Measurements from ENCODE around the gene GIMAP6.
"Not testable (repeated sequence)": the region's sequence is repeated elsewhere in the genome, so short reads cannot be mapped to it uniquely, and the experiment has no call there.

GIMAP6 gene

DNA sequence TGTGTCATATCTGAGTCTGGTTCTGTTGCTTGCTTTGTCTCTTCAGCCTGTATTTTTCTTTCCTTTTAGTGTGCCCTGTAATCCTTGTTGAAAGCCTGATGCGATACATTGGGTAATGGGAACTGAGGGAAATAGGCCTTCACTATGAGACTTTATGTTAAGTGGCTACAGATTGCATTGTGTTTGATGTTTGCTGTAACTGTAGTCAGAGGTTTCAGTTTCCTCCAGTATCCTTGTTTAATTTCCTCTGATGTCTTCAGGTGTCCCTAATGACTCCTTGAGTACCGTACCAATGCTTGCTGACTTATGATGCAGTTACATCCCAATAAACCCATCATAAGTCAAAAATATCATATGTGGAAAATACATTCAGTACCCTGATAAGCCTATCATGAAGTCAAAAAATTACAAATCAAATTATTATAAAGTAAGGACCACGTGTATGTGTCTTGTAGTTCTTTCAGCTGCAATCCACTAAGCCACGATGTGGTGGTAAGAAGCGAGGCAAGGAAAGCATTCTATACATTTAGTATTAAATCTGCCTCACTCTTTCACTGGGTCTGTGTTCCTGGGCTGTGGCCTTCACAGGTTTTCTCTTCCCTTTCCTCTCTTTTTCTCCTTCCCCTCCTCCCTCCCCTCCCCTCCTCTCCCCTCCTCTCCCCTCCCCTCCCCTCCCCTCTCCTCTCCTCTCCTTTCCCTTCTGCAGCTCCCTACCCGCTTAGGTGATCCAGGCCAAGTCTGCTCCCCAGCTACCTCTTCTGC is 13.3 kb upstream of the GIMAP6 start:
- DNase-seq (ENCODE audit: low read depth) = no peak

DNA sequence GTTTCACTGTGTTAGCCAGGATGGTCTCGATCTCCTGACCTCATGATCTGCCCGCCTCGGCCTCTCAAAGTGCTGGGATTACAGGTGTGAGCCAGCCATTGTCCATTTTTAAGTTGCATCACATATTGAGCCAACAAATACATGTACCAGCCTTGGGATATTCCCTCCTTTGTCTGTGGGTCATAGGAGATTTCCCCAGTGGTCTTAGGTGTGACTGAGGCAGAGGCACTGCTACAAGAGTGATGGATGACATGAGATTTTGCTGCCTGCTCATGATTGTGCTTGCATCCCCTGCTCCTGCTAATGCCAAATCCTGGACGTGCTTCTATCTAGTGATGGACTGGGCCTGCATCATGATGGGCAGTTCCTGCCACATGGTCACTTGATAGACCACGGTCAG is 10.7 kb upstream of the GIMAP6 start:
- no peak for DNase-seq (ENCODE audit: low read depth)

DNA sequence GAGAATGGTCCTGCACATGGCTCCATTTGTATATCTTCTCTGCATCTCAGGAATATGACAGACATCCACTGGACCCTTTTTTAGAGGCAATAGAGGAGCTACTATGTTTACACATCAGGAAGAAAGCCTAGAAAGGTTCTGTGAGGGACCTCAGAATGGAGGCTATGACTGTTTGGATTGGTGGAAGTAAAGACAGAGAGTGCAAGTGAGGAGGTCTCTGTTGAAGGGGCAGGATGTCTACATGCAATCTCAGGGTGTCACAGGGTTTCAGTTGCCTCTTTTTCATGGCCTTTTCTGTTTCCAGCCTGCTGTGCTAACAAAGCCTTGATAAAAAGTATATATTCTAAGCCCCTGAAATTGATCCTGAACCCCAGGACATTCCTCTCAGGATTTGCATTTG is 9.7 kb upstream of the GIMAP6 start:
- no peak for DNase-seq (ENCODE audit: low read depth)

DNA sequence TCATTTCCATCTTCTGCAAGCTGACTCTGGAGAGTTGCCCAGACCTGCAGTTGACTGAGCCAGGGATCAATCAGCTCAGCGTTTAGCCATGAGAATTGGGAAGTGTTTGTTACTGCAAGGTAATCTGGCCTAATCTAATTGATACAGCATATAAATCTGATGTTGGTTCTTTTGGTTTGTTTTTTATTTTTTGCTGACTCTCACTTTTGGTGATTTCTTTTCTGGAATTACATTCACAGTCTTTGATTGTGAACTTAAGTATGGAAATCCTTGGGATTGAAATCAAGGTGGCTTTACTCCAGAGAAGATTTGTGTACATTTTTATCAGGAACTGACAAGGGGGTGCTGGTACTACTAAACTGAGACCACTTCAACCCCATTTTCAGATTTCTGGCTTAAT is 1.7 kb upstream of the GIMAP6 start:
- no peak for DNase-seq (ENCODE audit: low read depth)

DNA sequence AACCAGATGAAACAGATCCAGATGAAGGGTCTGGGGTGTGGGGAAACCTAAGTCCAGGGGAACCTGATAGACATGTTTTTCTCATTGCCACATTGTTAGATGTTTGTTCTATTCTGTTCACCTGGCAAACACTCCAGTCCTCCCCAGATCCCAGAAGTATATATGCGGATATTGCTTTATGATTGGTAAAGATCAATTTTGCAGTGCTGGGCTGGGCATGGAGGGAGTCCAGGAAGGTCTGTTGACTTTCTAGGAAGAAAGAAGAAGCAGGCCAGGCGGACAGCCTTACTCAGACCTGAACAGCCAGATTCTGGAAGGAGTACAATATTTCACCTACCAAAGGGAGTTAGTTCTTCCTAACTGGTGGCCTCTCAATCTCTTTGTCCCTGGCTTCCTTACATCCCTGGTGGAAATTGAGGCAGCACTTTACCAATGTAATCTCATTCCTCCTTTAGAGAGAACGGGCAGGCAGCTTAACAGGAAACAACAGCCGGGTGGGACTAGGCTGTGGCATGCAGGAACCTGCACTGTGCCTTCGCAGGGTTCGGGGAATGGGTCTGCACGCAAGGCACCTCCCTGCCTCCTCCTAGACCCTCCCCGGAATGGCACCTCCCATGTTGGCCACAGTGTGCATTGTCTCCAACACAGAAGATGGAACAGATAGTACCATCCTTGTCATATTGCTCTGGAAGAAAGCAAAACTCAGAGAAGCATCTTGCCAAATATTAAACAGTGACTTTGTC is 930 bp downstream of the GIMAP6 start:
- peak; percentile 33 for DNase-seq (ENCODE audit: low read depth)

DNA sequence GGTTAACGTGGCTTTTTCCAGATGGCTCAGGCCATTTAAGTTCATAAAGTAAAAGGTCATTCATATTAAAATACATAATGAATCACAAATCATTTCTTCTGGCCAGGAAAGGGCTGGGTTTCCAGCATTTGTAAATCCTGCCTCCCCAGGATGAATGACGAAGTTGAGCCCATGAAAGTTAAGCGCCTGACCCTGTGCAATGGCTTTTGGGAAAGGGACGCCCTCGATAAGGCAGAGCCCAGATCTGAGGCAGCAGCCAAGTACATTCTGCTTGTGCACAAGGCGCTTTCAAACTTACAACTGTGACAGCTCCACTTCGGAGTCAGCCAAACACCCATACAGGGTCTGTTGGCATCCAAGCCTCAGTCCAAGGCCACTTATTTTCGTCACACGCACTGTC is 2.8 kb downstream of the GIMAP6 start:
- no peak for DNase-seq (ENCODE audit: low read depth)

DNA sequence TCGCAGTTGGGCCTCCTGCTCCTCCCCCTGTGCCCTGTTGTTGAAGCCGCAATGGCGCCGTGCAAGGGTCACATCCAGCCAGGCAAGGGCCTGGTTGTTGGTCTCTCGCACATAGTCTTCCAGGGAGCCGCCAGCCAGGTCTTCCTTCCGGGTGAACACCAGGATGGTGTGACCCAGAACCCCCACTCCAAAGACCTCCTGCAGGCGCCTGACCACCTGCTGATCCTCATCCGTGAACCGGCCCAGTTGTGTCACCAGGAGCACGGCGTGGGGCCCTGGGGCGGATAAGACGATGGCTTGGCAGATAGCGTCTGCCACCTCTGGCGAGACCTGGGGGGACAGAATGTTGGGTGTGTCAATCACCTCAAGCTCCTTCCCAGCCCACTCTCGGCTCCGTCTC is 4.2 kb downstream of the GIMAP6 start:
- no peak for DNase-seq (ENCODE audit: low read depth)

DNA sequence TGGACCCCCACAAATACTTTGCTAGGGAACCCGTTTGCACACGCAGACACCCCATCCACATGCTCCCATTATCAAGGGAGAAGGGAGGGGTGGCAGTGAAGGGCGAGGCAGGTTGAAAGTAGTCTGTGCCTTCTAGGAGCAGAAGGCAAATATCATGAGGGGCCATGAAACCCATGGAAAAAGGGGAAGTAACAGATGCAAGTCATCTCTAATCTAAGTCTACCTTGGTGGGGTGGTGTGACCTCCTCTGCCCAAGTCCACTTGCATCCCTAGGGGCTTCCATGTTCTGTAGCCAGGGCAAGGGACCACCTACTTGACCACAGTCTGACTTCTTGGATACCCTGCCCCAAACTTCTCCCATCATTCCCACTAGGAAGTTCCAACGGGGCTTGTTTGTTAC is 5.5 kb downstream of the GIMAP6 start:
- no peak for DNase-seq (ENCODE audit: low read depth)

DNA sequence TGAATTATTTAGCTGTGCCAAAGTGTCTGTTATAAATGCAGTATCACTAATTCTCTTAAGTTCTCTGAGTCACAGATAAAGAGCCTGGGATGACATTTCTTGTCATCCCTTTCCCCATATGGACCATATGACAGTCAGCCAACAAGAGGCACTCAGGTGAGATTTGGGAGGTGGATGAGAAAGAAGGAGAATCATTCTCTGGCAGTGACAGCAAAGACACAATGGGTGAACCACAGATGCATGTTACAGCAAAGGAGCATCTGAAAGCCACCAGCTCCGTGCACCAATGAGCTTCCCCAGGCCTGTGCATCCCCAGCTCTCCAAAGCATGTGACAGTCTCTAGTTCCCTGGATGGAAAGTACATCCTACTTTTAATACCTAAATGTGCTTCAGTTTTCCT is 10.8 kb downstream of the GIMAP6 start:
- no peak for DNase-seq (ENCODE audit: low read depth)

DNA sequence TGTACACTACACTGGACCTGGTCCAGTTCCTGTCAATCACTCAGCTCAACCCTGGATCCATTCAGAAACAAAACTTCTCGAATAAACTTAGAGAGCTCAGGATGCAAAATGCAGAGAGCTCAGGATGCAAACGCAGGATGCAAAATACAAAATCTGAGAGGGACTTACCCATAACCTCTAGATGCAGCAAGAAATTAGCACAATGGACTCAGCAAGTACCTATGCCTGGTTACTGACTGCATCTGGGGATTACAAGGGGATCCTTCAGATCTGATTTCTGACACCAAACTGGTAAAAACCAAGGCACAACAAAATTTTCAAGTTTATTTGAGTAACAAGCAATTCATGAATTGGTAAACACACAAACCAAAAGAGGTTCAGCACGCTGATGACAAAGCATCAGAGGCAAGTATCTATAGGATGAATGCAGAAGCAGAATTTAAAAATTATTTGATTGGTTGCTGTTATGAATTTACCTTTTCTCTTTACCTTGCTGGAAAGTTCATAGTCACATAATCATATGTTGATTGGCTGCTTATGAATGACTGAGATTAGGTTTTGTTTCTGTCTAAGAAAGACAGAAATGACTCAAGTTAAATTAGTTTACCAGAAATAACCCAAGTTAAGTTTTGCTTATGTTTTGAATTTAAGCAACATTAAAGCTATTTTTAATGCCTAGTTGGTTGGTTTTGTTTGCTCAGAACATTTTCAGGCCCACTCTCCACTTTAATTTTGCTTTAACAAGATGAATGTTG is 11.4 kb downstream of the GIMAP6 start:
- DNase-seq (ENCODE audit: low read depth) = no peak

DNA sequence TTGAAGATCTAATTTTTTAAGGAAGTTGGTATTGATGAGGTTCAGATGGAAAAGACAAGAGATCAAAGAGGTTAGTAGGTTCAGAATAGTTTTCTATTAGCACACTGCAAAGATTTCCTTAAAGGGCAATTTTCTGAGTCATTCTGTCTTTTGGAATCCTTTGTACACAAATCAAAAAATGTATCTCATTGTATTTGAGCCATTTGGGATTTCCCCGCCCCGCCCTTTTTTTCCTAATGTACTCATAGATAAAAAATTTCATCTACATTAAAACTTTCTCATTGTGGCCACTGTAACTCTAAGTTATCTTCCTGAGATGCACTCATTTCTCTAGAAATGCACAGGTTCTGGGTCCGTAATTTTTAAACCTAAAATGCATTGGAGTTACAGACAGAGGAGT is 12.1 kb downstream of the GIMAP6 start:
- DNase-seq (ENCODE audit: low read depth) = no peak

DNA sequence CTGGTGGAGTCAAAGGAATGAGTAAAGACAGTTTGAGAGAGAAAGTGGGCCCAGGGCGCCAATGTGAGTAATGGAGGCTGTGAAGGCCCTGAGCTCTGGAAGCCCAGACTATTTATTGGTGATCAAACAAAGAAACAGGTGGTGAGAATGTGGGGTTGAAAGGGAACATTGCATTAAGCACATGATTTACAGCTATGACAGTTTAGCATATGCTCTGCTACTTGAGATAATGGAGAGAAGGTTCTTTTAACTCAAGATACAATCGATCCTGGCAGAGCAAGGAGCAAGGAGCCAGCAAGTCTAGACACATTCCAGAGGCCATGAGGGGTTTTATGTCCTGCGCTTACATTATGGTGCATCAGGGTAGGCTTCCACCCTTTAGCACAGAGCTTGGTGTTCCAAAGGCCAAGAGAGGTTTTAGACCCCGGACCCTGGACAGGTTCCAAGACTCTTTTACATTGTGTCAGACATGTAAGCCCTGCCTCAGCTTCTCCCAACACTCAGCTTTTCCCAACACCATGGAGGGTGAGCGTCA is 16.9 kb downstream of the GIMAP6 start:
- not testable (repeated sequence) for DNase-seq (ENCODE audit: low read depth)

DNA sequence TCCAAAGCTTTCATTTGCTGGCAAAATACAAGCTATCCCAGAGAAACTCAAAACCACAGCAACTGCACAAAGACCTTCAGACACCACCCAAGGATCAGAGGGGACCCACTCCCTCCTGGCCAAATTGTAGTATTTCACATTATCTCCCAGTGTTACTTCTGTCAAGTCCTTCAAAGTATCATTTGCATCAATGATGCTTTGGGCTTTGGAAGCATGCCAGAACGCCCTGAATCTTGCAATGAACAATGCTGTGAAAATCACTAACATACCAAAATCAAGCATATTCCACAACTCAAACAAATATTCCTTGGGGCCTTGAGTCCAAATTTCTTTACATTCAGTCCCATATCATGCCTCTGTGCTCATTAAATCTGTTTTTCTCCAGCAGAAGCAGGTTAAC is 17.8 kb downstream of the GIMAP6 start:
- not testable (repeated sequence) for DNase-seq (ENCODE audit: low read depth)

DNA sequence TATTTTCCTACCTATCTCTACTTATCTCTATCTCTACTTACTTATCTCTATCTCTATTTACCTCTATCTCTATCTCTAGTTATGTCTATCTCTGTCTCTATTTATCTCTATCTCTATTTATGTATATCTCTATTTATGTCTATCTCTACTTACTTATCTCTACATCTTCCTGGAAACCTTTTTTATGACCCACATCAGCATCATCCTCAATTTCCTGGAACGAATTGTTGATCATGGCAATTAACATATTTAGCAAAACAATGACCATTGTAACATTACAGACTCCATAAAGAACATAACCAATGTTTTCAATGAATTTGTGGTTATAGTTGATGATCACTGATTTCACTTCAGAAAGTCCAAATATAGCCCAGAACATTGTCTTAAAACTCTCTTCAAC is 18.3 kb downstream of the GIMAP6 start:
- no peak for DNase-seq (ENCODE audit: low read depth)

DNA sequence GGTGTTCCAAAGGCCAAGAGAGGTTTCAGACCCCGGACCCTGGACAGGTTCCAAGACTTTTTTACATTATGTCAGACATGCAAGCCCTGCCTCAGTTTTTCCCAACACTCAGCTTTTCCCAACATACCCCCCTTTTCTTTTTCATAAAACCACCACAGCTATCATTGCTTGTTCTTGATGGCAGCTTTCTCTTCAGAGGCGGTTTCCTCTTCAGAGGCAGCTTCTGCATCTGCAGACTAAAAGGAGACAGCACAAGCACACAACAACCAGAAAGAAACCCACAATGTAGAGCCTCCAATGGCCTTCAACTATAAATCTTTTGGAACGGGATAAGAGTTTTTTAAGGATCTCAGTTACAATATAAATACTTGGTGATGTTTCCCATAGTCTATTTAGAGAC is 19.3 kb downstream of the GIMAP6 start:
- no peak for DNase-seq (ENCODE audit: low read depth)

DNA sequence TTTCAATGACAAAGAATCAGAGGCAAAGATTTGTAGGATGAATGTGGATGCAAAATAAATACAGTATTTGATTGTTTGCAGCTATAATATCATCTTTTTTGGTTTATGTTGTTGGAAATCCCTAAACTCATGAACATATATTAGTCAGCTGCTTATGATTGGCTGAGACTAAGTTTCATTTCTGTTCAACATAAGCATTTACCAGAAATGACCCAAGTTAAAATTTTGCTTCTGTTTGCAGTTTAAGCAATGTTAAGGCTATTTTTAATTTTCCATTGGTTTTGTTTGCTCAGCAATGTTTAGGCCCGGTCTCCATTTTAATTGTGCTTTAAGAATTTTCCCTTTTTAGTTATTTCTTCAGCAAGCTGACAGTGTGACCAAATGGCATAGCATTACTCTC is 22.0 kb downstream of the GIMAP6 start:
- DNase-seq (ENCODE audit: low read depth) = no peak

DNA sequence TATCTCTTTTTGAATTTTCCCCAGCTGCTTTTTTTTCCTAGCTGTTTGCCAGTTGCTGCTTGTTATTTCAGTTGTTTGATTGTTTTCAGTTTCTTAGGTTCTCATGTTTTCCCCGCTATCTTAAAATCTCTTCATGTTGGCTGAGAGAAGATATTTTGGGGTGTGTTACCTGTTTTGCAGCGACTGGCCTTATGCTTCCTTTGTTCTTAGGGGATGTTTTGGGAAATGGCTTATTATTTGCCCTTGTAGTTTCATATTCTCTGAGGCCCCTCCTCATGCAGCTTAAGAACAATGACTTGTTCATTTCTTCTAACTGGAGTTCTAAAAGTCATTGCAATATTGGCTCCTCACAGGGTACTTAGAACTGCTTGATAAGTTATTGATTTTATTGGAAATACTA is 28.6 kb downstream of the GIMAP6 start:
- not testable (repeated sequence) for DNase-seq (ENCODE audit: low read depth)

DNA sequence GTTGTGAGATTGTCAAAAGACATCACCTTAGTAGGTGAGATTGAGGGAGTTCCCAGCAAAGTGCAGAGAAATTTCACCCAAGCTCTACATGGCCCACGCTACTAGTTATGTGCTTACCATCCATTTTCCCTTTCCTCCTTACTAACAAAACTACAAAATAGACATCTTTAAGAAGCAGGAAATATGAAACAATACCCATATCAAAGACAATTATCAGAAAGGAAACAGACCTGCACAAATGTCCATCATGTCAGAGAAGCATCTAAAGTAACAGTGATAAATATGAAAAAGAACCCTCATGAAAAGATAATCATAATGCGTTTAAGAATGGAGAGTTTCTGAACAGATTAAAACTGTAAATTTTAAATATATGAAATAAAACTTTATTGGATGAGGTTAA is 36.8 kb downstream of the GIMAP6 start:
- no peak for DNase-seq (ENCODE audit: low read depth)

DNA sequence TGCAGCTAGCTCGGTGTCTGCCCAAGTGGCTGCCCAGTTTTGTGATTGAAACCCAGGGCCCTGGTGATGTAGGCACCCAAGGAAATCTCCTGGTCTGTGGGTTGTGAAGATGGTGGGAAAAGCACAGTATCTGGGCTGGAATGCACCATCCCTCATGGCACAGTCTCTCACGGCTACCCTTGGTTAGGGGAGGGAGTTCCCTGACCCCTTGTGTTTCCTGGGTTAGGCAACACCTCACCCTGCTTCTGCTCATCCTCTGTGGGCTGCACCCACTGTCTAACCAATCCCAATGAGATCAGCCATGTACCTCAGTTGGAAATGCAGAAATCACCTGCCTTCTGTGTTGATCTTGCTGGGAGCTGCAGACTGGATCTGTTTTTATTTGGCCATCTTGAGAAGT is 37.4 kb downstream of the GIMAP6 start:
- no peak for DNase-seq (ENCODE audit: low read depth)

DNA sequence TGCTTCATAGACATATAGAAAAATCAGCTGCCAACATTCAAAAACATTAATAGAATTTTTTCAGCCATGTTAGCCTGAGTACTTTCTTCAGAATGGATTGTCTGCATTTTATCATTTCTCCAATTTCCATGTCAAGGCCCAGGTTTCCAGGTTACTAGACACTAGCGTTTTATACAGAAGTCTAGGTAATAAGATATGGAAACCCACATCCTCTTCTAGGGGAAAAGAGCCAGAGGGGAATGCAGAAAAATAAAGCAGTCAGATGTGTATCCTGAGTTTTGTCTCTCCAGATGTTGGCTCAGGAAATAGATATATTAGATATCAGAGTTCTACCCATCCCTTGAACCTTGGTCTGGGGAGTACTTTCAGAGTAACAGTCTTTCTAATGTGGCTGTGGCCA is 44.6 kb downstream of the GIMAP6 start:
- no peak for DNase-seq (ENCODE audit: low read depth)

DNA sequence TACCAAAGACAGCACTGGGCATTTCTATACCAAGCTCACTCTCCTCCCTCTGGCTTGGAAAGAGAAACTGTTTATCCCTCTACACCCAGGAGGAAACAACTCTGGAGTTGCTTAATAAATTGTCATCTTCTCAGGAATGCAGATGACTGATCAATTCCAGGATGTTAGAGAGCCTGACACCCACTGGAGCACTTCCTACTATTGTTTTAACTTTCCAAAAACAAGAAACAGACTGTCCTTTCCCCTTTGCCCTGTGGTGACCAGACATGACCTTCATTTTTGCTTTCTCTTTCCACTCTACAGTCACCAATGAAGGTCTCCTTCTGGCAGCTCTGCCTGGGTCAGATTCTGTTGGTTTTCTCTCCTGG is 45.4 kb downstream of the GIMAP6 start:
- DNase-seq (ENCODE audit: low read depth) = no peak

DNA sequence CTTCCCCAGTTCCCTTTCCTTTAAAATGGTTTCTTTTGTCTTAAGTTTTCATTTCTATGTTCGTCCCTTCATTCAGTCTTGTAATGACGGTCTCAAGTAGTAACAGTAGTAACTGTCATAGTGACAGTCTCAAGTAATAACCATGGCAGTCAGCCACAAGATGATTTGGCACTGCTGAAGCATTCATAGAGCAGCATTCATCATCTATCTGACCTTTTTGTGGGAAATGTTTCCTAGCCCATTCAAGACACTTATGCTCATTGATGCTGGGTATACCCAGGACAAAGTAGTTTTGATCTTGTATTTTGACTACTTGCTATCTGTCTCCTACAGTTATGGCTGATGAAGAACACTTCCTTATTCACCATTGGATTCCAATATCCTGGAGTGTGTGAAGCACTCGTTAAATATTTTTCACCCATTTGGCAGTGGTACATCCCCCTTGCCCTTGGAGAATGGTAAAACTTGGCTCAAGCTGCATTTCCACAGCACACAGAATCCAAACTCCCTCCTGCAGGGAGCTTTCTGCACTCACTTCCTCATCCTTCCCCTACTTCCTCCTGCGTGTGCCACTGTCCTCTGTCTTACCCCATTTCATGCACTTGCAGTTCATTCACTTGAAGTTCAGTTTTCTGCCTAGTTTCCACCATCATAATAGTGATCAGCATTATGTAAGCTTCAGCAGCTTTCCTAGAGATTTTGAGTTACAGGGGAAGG is 46.0 kb downstream of the GIMAP6 start:
- no peak for DNase-seq (ENCODE audit: low read depth)

Measured in stimulated activated CD8-positive, alpha-beta memory T cell treated with anti-CD3 and anti-CD28 coated beads, Interleukin-12 subunit alpha, Interleukin-12 subunit beta, amount 100 ng/mL, for 1 hour (primary cell).